Left colon (tissue), 2 donors: Measurements from ENCODE around the gene ALPK3. TPM values are rescaled to one million over a fixed set of nuclear protein-coding genes. Genes with fewer than 3 reads are reported as not detected.

Source experiments
- ATAC-seq: fragments of 200-7000 bp; cut with Tn5 transposase; one replicate; pipeline ENCODE4 v1.9.1; 2020; ENCODE audit warnings: mild to moderate bottlenecking, moderate library complexity
- DNase-seq, 2 donors: peaks; one replicate each; pipeline ENCODE4 v3.0.0-alpha.2; 2020
- intact Hi-C, 2 donors: fragments of 100-400 bp; cut with DNase I in 1 of 2; cut with micrococcal nuclease in 1 of 2; formaldehyde crosslinking; loops; one replicate each; pipeline versions ENCODE4 v1.11.2 to v1.14.0; 2022; cut with DNase I, micrococcal nuclease
- total RNA-seq, 2 donors: library from RNA; stranded (reverse); fragmentation: NEBNext Ultra II Directional; extraction: Animal tissue kit (Norgen Biotek cat#: 25700); gene quantifications; one replicate each; pipeline ENCODE4 v1.2.1, GENCODE V29; 2021
- donor health status: DM: no; HTN: no; CAD: no.
- donor health status: DM: yes; HTN: yes; CAD: no.

ALPK3 gene
- total RNA-seq, 2 donors from 2014 or later = 1.0 to 1.1 TPM

GRCh38 chr15:84919106-84919667 is 102.0 kb downstream of the ALPK3 start:
- ATAC-seq = no peak
- no peak for DNase-seq
- intact Hi-C loops = no loop called here

- DNase-seq = no peak
- no peak for ATAC-seq
- intact Hi-C loops = loop anchor here in 1 of 2 donors (10.0 kb wide), 1 partner anchor 336 kb away; no protein-coding TSS in a partner anchor
Measured at GRCh38 chr15:84921121-84921520, 104.0 kb downstream of the ALPK3 start.

GRCh38 chr15:84922530-84922929 is 105.4 kb downstream of the ALPK3 start:
- ATAC-seq = no peak
- intact Hi-C loops = loop anchor here in 1 of 2 donors (10.0 kb wide), 1 partner anchor 338 kb away; no protein-coding TSS in a partner anchor
- DNase-seq = no peak

Other genes with a start within 250 kb of the ALPK3 start
- gene ZSCAN2, start 216.3 kb upstream of the ALPK3 start, total RNA-seq = 1 to 10 TPM; 5.4 to 8.2 TPM
- gene WDR73, start 163.1 kb upstream of the ALPK3 start, total RNA-seq = 10 to 100 TPM; 17.0 to 20.5 TPM
- 1 to 10 TPM; 1.8 to 2.8 TPM for gene NMB, start 159.2 kb upstream of the ALPK3 start, total RNA-seq
- 100 to 1,000 TPM; 128 to 130 TPM for gene SEC11A, start 101.2 kb upstream of the ALPK3 start, total RNA-seq
- 10 to 100 TPM; 24.3 to 29.7 TPM for gene ZNF592, start 68.8 kb upstream of the ALPK3 start, total RNA-seq
- gene SLC28A1, start 67.3 kb downstream of the ALPK3 start, total RNA-seq = not detected
- gene PDE8A, start 164.5 kb downstream of the ALPK3 start, total RNA-seq = 10 to 100 TPM; 93.7 to 99.8 TPM